SKM-1 treated with dmso at 0.1 percent for 144 hours (cell line): Measurements from ENCODE around the gene EMC10.
"Not testable (repeated sequence)": the region's sequence is repeated elsewhere in the genome, so short reads cannot be mapped to it uniquely, and the experiment has no call there.

ENCODE experiments used
- DNase-seq: peaks from one replicate; lab custom pipeline; 2025; ENCODE audit not compliant: unreplicated experiment; lab: John Stamatoyannopoulos, UW

EMC10 gene

GRCh38 chr19:50476224-50476906, at the start of gene EMC10, which contains the start of gene GARIN5A:
Gene EMC10, plus strand, starts transcription at chr19:50476507. Its CDS starts 38 bp downstream, at chr19:50476545.
Gene GARIN5A, minus strand, starts transcription at chr19:50476848. Its CDS starts 460 bp downstream, at chr19:50476388.
- DNase-seq = peak; percentile 36

GRCh38 chr19:50427318-50427925, 48.9 kb upstream of the EMC10 start:
- no peak for DNase-seq

- no peak for DNase-seq
Measured at GRCh38 chr19:50427997-50428425, 48.3 kb upstream of the EMC10 start.

GRCh38 chr19:50428772-50429463, 47.4 kb upstream of the EMC10 start:
- DNase-seq = no peak

GRCh38 chr19:50430888-50431342, 45.4 kb upstream of the EMC10 start:
- DNase-seq = no peak

GRCh38 chr19:50431343-50432220, 44.7 kb upstream of the EMC10 start:
- DNase-seq = peak; percentile 29

- no peak for DNase-seq
Measured at GRCh38 chr19:50432221-50433028, 43.9 kb upstream of the EMC10 start, which contains the start of gene MYBPC2. Gene MYBPC2, plus strand, starts transcription at chr19:50432892. Its CDS starts 62 bp downstream, at chr19:50432954.

- no peak for DNase-seq
Measured at GRCh38 chr19:50433201-50434180, 42.8 kb upstream of the EMC10 start.

- DNase-seq = no peak
Measured at GRCh38 chr19:50434525-50434924, 41.8 kb upstream of the EMC10 start.

- DNase-seq = no peak
Measured at GRCh38 chr19:50435221-50435620, 41.1 kb upstream of the EMC10 start.

GRCh38 chr19:50435627-50436026, 40.7 kb upstream of the EMC10 start:
- DNase-seq = no peak

GRCh38 chr19:50437862-50438449, 38.4 kb upstream of the EMC10 start:
- DNase-seq = no peak

- DNase-seq = not testable (repeated sequence)
Measured at GRCh38 chr19:50439130-50439529, 37.2 kb upstream of the EMC10 start.

GRCh38 chr19:50444059-50444458, 32.2 kb upstream of the EMC10 start:
- no peak for DNase-seq

- no peak for DNase-seq
Measured at GRCh38 chr19:50447053-50447452, 29.3 kb upstream of the EMC10 start.

GRCh38 chr19:50447750-50448149, 28.6 kb upstream of the EMC10 start:
- no peak for DNase-seq

GRCh38 chr19:50449236-50449899, 26.9 kb upstream of the EMC10 start:
- DNase-seq = no peak
